ENCODE measurements around the gene TNFRSF8.
"Not testable (repeated sequence)": the region's sequence is repeated elsewhere in the genome, so short reads cannot be mapped to it uniquely, and the experiment has no call there.

TNFRSF8 gene

GRCh38 chr1:12038356-12039163 is 24.5 kb upstream of the TNFRSF8 start:
- in situ Hi-C loops (cut with MboI; ENCODE audit: low sequenced_read_pairs): no loop called here

GRCh38 chr1:12039164-12039525 is 24.0 kb upstream of the TNFRSF8 start:
- in situ Hi-C loops (cut with MboI; ENCODE audit: low sequenced_read_pairs): no loop called here

DNA sequence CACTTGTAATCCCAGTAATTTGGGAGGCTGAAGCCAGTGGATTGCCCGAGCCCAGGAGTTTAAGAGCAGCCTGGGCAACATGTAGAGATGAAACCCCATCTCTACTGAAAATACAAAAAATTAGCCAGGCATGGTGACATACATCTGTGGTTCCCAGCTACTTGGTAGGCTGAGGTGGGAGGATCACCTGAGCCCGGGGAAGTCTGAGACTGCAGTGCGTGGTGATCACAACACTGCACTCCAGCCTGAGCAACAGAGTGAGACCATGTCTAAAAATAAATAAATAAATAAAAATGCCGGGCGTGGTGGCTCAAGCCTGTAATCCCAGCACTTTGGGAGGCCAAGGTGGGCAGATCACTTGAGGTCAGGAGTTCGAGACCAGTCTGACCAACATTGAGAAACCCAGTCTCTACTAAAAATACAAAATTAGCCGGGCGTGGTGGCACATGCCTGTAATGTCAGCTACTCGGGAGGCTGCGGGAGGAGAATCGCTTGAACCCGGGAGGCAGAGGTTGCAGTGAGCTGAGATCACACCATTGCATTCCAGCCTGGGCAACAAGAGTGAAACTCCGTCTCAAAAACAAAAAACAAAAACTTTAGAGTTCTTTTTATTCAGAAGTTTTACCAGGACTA is 23.2 kb upstream of the TNFRSF8 start:
- in situ Hi-C loops (cut with MboI; ENCODE audit: low sequenced_read_pairs): not testable (repeated sequence)

GRCh38 chr1:12040457-12041051 is 22.5 kb upstream of the TNFRSF8 start:
- in situ Hi-C loops (cut with MboI; ENCODE audit: low sequenced_read_pairs): no loop called here

DNA sequence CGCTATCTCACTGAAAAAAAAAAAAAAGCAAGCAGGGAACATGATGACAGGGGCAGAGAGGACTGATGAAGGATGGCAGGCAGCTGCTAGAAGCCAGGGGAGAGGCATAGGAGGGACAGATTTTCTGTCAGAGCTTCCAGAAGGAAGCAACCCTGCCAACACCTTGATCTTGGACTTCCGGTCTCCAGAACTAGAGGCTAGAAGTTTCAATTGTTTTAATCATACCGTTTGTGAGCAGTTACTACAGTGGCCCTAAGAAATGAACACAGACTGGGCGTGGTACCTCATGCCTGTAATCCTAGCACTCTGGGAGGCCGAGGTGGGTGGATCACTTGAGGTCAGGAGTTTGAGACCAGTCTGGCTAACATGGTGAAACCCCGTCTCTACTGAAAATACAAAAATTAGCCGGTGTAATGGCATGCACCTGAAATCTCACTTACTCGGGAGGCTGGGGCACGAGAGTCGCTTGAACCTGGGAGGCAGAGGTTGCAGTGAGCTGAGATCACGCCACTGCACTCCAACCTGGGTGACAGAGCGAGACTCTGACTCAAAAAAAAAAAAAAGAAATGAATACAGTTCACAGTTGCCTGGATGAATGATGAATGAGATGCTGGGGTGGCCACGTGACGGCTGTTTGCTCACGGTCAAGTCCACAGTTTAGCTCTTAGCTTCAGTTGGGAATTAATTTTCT is 18.8 kb upstream of the TNFRSF8 start:
- in situ Hi-C loops (cut with MboI; ENCODE audit: low sequenced_read_pairs): not testable (repeated sequence)

DNA sequence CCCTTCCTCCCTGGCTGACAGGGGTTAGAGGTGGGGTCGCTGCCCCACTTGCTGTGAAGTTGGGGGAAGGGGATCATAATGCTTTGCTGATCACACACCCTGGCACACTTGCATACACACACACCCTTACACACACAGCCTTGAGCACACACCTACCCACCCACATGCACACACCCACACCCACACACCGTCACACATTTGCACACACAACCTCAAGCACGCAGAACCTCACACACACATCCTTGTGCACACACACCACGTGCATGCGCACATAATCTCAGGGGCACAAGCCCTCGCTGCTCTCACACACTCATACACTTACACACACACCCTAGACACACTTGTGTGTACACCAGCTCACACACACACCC is 16.4 kb upstream of the TNFRSF8 start:
- in situ Hi-C loops (cut with MboI; ENCODE audit: low sequenced_read_pairs): no loop called here

DNA sequence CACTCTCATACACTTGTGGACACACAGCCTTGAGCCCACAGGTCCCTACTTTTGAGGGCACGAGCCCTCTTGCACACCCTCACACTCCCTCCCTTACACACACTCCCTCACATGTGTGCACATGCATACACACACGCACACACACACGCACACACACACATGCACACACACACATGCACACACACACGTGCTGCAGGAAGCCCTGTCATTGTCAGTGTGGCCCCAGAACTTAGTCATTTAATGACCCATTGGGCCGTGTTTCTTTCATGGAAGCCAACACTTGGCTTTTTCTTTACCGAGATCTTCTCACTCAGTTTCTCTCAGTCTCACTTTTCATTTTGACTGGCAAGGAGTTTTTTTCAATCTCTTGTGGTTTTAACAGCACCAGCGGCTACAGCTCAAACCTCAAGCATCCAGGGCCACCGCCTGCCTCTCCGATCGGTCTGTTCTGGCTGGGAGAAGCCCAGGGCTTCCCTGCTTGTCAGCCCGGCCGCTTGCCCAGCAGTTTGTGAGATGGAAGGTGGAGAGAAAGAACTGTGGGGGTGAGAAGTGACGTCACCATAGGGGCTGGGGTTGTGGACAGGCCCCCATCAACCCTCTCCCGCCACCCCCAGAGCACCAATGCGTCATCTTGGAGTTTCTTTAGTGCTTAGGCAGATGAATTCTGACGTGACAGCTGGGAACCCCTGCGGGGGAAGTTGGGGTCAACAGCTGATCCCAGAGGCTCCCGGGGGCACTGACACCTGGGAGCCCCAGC is 15.8 kb upstream of the TNFRSF8 start:
- in situ Hi-C loops (cut with MboI; ENCODE audit: low sequenced_read_pairs): no loop called here

DNA sequence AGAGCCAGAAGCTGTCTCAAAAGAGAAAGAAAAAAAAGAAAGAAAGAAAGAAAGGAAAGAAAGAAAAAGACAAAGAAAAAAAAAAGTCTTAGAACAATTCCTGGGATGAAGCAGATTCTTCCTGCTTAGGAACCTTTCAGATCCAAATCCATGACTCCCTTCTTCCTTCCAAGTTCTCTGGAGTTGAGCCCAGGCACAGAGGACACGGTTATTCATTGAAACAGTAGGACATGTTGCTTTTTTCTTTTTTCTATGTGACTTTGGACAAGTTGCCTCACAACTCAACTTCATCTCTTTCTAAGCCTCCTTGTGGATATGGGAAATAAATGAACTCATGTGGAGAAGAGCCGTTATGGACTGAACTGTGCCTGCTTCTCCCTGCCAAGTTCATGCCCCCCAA is 14.7 kb upstream of the TNFRSF8 start:
- in situ Hi-C loops (cut with MboI; ENCODE audit: low sequenced_read_pairs): no loop called here

GRCh38 chr1:12049616-12050015 is 13.5 kb upstream of the TNFRSF8 start:
- in situ Hi-C loops (cut with MboI; ENCODE audit: low sequenced_read_pairs): no loop called here

GRCh38 chr1:12051361-12051760 is 11.7 kb upstream of the TNFRSF8 start:
- in situ Hi-C loops (cut with MboI; ENCODE audit: low sequenced_read_pairs): no loop called here

GRCh38 chr1:12052008-12052573 is 11.0 kb upstream of the TNFRSF8 start:
- in situ Hi-C loops (cut with MboI; ENCODE audit: low sequenced_read_pairs): no loop called here

DNA sequence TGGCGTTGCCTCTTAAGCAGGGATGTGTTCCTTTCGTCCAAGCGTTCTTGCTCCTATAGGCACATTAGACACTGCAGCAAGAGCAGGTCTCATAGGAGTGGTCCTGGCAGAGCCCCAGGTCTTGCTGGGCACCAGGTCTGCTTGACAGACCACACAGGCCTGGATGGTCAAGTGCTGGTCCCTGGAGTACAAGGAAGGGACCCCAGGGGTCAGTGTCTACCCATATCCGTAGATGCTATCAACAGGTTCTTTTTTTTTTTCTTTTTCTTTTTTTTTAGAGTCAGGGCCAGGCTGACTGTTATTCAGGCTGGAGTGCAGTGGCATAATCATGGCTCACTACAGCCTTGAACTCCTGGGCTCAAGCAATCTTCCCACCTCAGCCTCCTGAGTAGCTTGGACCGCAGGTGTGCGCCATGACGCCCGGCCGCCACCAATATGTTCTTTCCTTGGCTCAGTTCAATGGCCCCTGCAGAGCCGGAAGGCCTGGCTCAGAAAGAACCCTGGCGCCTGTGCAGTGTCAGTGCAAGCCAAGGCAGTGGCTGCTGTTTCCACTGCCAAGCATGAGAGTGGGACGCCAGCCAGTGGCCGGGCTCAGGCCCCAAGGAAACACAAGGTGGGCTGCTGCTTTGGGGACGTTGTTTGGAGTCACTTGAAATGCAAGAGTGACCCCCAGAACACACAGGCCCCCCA is 10.0 kb upstream of the TNFRSF8 start:
- in situ Hi-C loops (cut with MboI; ENCODE audit: low sequenced_read_pairs): no loop called here

DNA sequence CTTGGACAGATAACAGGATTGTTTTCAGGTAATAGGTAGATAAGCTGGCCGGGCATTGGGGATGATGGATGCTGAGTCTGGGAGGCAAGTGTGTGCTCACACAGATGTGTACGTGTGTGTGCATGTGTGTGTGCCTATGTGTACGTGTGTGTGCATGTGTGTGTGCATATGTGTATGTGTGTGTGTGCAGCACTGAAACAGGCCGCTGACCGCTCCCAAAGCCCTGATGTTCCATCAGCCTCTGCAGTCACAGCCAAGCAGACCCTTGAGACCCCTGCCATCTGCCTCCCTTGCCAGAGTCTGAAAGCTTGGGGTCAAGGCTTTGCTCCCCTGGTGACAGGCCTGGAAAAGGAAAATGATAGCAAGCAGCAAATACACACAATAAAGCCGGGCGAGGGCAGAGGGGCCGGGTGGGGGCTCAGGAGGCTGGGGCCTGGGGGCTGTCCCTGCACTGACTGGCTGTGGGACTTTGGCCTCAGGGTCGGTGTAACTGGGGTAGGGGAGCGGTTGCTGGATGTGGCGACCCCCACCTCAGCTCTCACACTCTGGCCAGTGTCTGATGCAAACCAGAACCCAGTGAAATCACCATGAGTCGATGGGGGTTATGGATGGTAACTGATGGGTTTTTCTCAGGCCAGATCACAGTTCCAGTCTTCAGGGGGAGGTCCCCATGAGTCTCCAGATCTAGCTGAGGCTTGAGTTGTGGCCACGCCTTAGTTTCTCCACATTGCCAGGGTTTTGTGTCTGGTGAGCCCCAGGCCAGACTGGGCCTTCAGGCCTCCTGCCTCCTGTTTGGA is 9.2 kb upstream of the TNFRSF8 start:
- in situ Hi-C loops (cut with MboI; ENCODE audit: low sequenced_read_pairs): no loop called here

GRCh38 chr1:12055259-12055658 is 7.8 kb upstream of the TNFRSF8 start:
- in situ Hi-C loops (cut with MboI; ENCODE audit: low sequenced_read_pairs): no loop called here

- in situ Hi-C loops (cut with MboI; ENCODE audit: low sequenced_read_pairs): no loop called here
These were observed 6.7 kb upstream of the TNFRSF8 start for GRCh38 chr1:12056331-12056841.

- in situ Hi-C loops (cut with MboI; ENCODE audit: low sequenced_read_pairs): no loop called here
These were observed 5.7 kb upstream of the TNFRSF8 start for GRCh38 chr1:12057382-12057781.

DNA sequence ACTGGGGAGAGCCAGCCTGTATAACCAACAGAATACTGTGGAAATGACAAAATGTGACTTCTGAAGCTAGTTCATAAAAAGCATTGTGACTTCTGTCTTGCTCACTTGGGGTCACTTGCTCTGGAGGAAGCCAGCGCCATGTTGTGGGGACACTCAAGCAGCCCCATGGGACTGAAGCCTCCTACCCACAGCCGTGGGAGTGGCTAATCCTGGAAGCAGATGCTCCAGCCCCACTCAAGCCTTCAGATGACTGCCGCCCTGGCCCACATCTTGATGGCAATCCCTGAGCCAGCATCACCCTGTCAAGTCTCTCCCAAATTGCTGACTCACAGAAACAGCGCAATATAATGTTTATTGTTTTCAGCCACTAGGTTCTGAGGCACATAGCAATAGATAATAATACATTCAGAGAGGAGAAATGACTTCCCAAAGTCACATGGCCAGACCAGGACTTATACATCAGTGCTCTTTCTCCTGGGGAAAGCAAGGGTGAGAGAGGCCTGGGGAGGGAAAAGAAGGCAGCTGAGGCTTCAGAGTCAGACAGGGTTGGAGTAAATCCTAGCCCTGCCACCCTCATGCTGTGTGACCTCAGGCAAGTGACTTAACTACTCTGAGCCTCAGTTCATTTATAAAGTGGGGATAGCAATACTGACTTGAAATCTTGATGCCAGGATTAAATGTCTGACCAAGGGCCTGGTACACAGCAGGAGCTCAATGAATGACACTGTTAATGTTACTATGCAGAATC is 5.0 kb upstream of the TNFRSF8 start:
- in situ Hi-C loops (cut with MboI; ENCODE audit: low sequenced_read_pairs): no loop called here

DNA sequence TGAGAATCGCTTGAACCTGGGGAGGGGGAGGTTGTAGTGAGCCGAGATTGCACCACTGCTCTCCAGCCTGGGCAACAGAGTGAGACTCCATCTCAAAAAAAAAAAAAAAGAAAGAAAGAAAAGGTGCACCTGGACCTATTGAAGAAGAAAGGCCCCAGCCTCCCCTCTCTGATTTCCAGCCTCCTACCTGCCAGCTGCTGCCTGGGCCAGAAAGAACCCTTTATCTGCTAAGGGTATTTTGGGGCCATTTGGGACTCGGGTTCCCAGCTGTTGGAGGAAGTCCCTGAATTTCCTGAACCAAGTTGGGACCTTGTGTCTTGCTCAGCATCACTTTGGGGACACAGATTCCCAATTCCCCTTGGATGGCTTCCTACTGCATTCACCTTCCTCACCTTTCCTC is 3.9 kb upstream of the TNFRSF8 start:
- in situ Hi-C loops (cut with MboI; ENCODE audit: low sequenced_read_pairs): no loop called here
